GM12872 (cell line): ENCODE measurements around the gene SLC25A33.

Experiments used
- CTCF ChIP-seq: IDR thresholded peaks from 3 replicates; pipeline ENCODE4 v1.5.1; 2011; ENCODE audit warnings: low read depth, mild to moderate bottlenecking, low read length, moderate library complexity; ENCODE audit not compliant: insufficient read depth

Gene SLC25A33

GRCh38 chr1:9634582-9634981 lies 95.3 kb downstream of the SLC25A33 start:
- no peak for TF ChIP-seq CTCF
